Choroid plexus epithelial cell (primary cell): ENCODE data around the gene NECTIN3.

Experiments
- DNase-seq: peaks from one replicate; pipeline ENCODE4 v3.0.0-alpha.2; 2010; ENCODE audit warnings: low read depth
- H3K4me3 ChIP-seq: 2 replicates; pipeline ENCODE4 v1.5.1; 2011; ENCODE audit warnings: low read depth, mild to moderate bottlenecking, control low read depth, low read length, moderate library complexity
- TF ChIP-seq, protein P1 (sequence below): conservative IDR thresholded peaks from 2 replicates; pipeline ENCODE4 v1.5.1; 2011; ENCODE audit warnings: low read depth, mild to moderate bottlenecking, control low read depth, inconsistent platforms, low read length, moderate library complexity

NECTIN3 gene, protein sequence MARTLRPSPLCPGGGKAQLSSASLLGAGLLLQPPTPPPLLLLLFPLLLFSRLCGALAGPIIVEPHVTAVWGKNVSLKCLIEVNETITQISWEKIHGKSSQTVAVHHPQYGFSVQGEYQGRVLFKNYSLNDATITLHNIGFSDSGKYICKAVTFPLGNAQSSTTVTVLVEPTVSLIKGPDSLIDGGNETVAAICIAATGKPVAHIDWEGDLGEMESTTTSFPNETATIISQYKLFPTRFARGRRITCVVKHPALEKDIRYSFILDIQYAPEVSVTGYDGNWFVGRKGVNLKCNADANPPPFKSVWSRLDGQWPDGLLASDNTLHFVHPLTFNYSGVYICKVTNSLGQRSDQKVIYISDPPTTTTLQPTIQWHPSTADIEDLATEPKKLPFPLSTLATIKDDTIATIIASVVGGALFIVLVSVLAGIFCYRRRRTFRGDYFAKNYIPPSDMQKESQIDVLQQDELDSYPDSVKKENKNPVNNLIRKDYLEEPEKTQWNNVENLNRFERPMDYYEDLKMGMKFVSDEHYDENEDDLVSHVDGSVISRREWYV

DNA sequence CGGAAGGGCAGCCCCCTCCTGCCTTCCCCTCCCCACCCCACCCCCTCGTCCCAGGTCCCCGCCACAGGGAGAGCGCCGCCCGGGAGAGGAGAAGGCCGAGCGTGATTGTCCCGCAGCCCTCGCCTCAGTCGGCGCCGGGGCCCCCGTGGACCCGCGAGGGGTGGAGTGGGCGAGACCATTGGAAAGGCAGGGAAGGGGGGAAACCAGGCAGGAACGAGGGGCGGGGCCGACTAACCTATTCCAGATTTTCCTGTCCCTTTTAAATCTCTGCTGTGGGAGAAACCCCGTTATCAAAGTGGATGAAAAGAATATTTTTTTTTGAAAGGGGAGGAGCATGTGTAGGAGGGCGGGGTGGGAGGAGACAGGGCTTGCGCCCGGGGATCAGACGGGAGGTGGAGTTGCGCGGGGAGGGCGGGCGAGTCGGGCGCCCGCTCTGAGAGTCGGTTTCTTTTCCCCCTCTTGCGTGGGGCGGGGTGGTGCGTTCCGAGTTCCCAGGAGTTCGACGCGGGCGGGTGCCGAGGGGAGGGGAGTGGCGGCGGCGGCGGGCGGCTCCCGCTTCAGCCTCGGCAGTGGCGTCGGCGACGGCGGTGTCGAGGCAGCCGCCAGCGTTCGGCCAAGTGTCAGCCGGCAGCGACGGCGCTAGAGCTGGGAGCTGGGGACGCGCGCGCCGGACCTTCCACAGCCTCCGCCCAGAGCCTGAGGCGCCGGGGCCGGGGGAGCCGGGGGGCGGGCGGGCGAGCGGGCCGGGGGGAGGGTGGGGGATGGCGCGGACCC, at the start of gene NECTIN3:
Gene NECTIN3 (plus strand): TSS at position 560 of the 774 bp plus-strand sequence. CDS start 202 bp downstream, at position 762.
- peak within 1 kb of the TSS; percentile 73 for H3K4me3 ChIP-seq
- TF ChIP-seq, protein P1, sequence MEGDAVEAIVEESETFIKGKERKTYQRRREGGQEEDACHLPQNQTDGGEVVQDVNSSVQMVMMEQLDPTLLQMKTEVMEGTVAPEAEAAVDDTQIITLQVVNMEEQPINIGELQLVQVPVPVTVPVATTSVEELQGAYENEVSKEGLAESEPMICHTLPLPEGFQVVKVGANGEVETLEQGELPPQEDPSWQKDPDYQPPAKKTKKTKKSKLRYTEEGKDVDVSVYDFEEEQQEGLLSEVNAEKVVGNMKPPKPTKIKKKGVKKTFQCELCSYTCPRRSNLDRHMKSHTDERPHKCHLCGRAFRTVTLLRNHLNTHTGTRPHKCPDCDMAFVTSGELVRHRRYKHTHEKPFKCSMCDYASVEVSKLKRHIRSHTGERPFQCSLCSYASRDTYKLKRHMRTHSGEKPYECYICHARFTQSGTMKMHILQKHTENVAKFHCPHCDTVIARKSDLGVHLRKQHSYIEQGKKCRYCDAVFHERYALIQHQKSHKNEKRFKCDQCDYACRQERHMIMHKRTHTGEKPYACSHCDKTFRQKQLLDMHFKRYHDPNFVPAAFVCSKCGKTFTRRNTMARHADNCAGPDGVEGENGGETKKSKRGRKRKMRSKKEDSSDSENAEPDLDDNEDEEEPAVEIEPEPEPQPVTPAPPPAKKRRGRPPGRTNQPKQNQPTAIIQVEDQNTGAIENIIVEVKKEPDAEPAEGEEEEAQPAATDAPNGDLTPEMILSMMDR, result no peak
- peak; percentile 98 for DNase-seq

DNA sequence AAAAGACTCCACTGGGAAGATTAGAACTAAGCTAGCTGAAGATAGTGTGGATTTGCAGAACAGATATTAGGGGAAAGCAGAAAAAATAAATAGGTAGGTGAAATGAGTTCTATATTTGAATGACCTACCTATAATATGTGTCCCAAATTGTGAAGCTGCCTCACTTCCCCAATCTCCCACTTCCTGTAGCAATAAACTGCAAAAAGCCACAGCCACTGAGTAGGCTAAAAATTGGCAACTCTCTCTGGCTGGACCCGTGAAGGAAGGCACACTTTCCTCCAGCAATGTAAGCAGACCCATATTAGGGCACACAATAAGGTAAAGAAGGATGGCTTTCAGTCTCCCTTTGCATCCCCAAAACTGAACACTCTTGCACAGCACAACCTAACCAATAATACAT, 43.7 kb upstream of the NECTIN3 start:
- TF ChIP-seq, protein P1, result no peak
- DNase-seq, result no peak
- no peak overlapping the region for H3K4me3 ChIP-seq

DNA sequence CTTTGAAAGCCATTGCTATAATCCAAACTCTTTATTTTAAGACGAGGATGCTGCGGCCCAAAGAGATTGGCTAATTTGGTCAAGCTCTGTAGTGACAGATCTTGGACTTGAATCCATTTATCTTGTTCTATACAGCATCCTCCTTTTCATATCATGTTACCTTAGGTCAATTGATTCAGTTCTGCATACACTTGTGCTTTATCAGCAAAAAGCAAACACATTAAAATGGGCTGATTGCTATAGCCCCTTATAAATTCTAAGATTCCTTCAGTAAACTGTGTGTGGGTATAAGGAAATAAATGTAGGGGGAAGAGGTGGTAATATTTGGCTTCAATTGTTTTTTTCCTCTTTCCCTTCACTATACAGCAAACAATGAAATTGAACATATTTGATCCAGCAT, 40.1 kb upstream of the NECTIN3 start:
- no peak overlapping the region for H3K4me3 ChIP-seq
- TF ChIP-seq, protein P1, result no peak
- no peak for DNase-seq

DNA sequence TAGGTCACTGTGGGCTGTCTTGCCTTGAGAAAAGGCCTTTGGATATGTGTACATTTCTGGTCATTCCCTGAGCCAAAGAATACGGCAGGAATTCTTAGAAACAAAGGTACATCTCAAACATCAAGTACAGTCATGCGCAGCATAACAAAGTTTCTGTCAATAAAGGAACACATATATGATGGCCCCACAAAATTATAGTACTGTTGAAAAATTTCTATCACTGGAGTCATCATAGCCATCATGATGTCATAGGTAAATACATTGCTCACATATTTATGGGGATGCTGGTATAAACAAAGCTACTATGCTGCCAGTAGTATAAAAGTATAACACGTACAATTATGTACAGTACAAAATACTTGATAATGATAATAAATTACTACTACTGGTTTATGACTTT, 38.9 kb upstream of the NECTIN3 start:
- no peak overlapping the region for H3K4me3 ChIP-seq
- TF ChIP-seq, protein P1, result no peak
- no peak for DNase-seq

DNA sequence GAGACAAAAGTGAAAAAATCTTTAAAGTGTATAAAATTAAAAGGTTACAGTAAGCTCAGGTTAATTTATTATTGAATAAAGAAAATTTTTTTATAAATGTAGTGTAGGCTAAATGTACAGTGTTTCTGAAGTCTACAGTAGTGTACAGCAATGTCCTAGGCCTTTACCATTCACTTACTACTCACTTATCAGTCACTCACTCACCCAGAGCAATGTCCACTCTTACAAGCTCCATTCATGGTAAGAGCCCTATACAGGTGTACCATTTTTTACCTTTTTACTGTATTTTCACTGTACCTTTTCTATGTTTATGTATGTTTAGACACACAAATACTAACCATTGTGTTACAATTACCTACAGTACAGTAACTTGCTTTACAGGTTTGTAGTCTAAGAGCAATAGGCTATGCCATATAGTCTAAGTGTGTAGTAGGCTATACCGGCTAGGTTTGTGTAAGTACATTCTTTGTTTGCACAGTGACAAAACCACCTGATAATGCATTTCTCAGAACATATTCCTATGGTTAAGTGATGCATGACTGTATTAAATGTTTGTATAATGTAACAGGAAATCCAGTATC, 38.1 kb upstream of the NECTIN3 start:
- DNase-seq, result no peak
- TF ChIP-seq, protein P1, result no peak
- H3K4me3 ChIP-seq, result no peak overlapping the region

DNA sequence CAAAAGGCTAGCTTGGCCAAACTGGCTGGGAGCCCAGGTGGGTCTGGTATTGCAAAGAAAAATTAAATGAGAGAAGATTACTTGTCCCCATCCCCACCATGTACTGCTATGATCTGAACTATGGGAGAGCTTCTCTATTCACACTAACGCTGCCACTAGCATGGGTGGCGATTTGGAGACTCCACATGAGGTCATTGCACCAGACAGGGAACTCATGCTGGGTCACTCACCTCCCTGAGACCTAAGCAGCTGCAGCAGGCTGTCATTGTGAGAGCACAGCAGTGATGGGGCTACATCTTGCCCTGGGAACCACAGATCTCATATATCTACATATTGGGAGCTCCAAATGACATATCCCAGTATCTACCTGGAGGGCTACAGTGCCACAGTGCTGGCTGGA, 36.3 kb upstream of the NECTIN3 start:
- TF ChIP-seq, protein P1, result no peak
- H3K4me3 ChIP-seq, result no peak overlapping the region
- DNase-seq, result peak; percentile 5
